GM21447 (cell line): ENCODE data around the gene RECQL.
"Not testable (repeated sequence)": the region's sequence is repeated elsewhere in the genome, so short reads cannot be mapped to it uniquely, and the experiment has no call there.

Experiments
- ATAC-seq: cut with Tn5 transposase; IDR thresholded peaks from one replicate; pipeline ENCODE4 v1.9.1; 2021; ENCODE audit not compliant: unreplicated experiment

Gene RECQL

DNA sequence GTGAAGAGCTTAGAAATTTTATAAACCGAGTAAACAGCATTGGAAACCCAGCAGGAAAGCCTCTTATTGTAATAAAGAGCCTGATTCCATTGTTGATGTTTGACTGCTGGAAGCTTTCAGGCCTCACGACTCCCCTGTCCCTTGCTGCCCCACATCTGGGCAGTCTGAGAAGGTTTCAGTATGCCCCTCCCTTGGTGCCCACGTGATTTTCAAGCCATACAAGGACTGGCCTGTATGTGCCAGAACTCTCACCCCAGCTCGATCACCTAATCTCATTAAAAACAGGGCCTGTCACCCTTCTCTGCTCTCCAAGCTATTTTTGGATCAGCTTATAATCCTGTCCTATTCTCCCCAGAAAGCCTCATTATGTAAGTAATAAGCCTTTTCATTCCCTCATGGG is 71.4 kb downstream of the RECQL start:
- no peak for ATAC-seq

DNA sequence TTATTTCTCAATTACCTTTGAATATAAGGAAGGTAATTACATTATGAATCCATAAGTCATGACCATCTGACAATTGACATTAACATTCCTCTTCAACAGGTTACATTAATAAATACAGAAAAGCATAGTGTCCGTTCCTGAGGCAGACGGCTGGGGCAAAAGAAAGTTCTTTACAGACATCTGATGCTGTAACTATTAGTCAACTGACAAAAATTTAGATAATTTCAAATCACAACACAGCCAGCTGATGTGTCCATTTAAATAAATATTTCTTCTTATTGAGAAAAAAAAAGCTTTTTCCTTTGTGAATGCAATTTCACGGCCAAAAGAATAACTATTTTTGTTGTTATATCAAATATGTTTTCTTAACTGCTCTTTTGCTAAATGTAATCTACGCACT is 73.2 kb downstream of the RECQL start:
- no peak for ATAC-seq

DNA sequence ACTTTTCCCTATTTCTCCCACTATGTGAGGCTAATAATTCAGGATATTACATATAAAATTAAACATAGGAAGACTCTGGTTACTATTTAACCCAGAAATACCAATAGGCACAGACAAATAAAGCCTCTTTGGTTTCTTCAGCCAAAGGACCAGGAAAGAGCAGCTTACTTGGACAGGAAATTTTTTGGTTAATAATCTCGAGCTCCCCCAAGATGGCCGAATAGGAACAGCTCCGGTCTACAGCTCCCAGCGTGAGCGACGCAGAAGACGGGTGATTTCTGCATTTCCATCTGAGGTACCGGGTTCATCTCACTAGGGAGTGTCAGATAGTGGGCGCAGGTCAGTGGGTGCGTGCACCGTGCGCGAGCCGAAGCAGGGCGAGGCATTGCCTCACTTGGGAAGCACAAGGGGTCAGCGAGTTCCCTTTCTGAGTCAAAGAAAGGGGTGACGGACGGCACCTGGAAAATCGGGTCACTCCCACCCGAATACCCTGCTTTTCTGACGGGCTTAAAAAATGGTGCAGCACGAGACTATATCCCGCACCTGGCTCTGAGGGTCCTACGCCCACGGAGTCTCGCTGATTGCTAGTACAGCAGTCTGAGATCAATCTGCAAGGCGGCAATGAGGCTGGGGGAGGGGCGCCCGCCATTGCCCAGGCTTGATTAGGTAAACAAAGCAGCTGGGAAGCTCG is 82.3 kb downstream of the RECQL start:
- not testable (repeated sequence) for ATAC-seq
